Common myeloid progenitor, CD34-positive (primary cell): ENCODE data around the gene UBA52.

Experiments
- CTCF ChIA-PET: fragments of 350-600 bp; sonication (Branson Sonifier 250); formaldehyde crosslinking; loops from one replicate; lab custom pipeline; 2021; ENCODE audit warnings: antibody characterized with exemption; lab: Charles Lee
- POLR2A ChIA-PET: fragments of 350-600 bp; sonication (Branson Sonifier 250); formaldehyde crosslinking; loops from one replicate; lab custom pipeline; 2021; ENCODE audit warnings: antibody characterized with exemption; lab: Charles Lee
- DNase-seq, 3 donors: peaks; one replicate each; pipeline versions ENCODE4 v3.0.0 to v3.0.0-alpha.2; 2013
- H3K27ac ChIP-seq, 2 experiments: 1 replicate in 1 of 2; 2 replicates in 1 of 2; pipeline ENCODE4 v1.7.0; 2013; ENCODE audit warnings: inconsistent platforms in 2 of 2, low read length in 2 of 2, mild to moderate bottlenecking in 2 of 2, low read depth in 1 of 2, moderate library complexity in 1 of 2; ENCODE audit not compliant: severe bottlenecking in 2 of 2, insufficient read depth in 1 of 2, poor library complexity in 1 of 2
- H3K27me3 ChIP-seq, 5 experiments: replicated peaks in 2 of 5; 1 replicate in 3 of 5; 2 replicates in 2 of 5; pipeline versions ENCODE4 v1.6.1 to v1.7.0; 2013; ENCODE audit warnings: low read length in 4 of 5, mild to moderate bottlenecking in 2 of 5, moderate library complexity in 2 of 5, inconsistent platforms in 1 of 5; ENCODE audit not compliant: insufficient read depth in 5 of 5, control insufficient read depth in 4 of 5
- H3K36me3 ChIP-seq, 4 experiments: 1 replicate in 2 of 4; 2 replicates in 2 of 4; pipeline versions ENCODE4 v1.6.1 to v1.7.0; 2013; ENCODE audit warnings: low read length in 3 of 4, control low read depth in 1 of 4, mild to moderate bottlenecking in 1 of 4; ENCODE audit not compliant: control insufficient read depth in 4 of 4, insufficient read depth in 4 of 4
- H3K4me1 ChIP-seq, 4 experiments: 1 replicate in 3 of 4; 2 replicates in 1 of 4; pipeline versions ENCODE4 v1.6.1 to v1.7.1; 2013; ENCODE audit warnings: low read length in 3 of 4, mild to moderate bottlenecking in 3 of 4, control low read depth in 1 of 4, inconsistent platforms in 1 of 4, moderate library complexity in 1 of 4; ENCODE audit not compliant: control insufficient read depth in 4 of 4, insufficient read depth in 4 of 4; ENCODE audit errors: control extremely low read depth in 1 of 4
- H3K4me3 ChIP-seq, 7 experiments: 1 replicate in 4 of 7; 2 replicates in 3 of 7; pipeline versions ENCODE4 v1.5.1 to v1.7.0; 2013; ENCODE audit warnings: mild to moderate bottlenecking in 7 of 7, low read length in 6 of 7, moderate library complexity in 6 of 7, inconsistent platforms in 2 of 7, low read depth in 2 of 7, control low read depth in 1 of 7; ENCODE audit not compliant: insufficient read depth in 4 of 7, control insufficient read depth in 1 of 7; ENCODE audit errors: extremely low read depth in 1 of 7
- H3K9me3 ChIP-seq, 5 experiments: 1 replicate in 4 of 5; 2 replicates in 1 of 5; pipeline versions ENCODE4 v1.6.1 to v1.7.1; 2013; ENCODE audit warnings: low read length in 4 of 5, mild to moderate bottlenecking in 2 of 5, inconsistent platforms in 1 of 5, low read depth in 1 of 5, moderate library complexity in 1 of 5; ENCODE audit not compliant: control insufficient read depth in 4 of 5, insufficient read depth in 2 of 5; ENCODE audit errors: control extremely low read depth in 1 of 5
- WGBS: methylation state at CpG from one replicate; pipeline ENCODE4 v1.1.5; 2013; ENCODE audit not compliant: insufficient coverage; 5-methylcytosine and 5-hydroxymethylcytosine counted together

The UBA52 gene

GRCh38 chr19:18616023-18616422, 44.4 kb downstream of the UBA52 start:
- ChIA-PET CTCF (no interaction called here), POLR2A (no interaction called here)
- Histone ChIP-seq H3K4me3 (no peak overlapping the region), H3K27ac (no peak overlapping the region), H3K27me3 (peaks cover 0 to 69% (median 26%) of the 10 kb centered on the region in 5 experiments), H3K4me1 (peaks cover 0 to 24% (median 18%) of the 10 kb centered on the region in 4 experiments), H3K9me3 (peaks cover 0 to 6% (median 0%) of the 10 kb centered on the region in 5 experiments), H3K36me3 (no peaks in the 10 kb centered on the region)
- no peak for DNase-seq
- 96% methylated on average over 2 of the region's 3 CpGs for WGBS

- no peaks in the 10 kb centered on the region for H3K36me3 ChIP-seq
- CTCF ChIA-PET = no interaction called here
- POLR2A ChIA-PET = no interaction called here
- peaks cover 0 to 9% (median 7%) of the 10 kb centered on the region in 4 experiments for H3K4me1 ChIP-seq
- peaks cover 0 to 54% (median 17%) of the 10 kb centered on the region in 5 experiments for H3K27me3 ChIP-seq
- H3K9me3 ChIP-seq = peaks cover 0 to 6% (median 0%) of the 10 kb centered on the region in 5 experiments
- no peak for DNase-seq
- H3K4me3 ChIP-seq = no peak overlapping the region
- H3K27ac ChIP-seq = no peak overlapping the region
These were observed 45.9 kb downstream of the UBA52 start for GRCh38 chr19:18617562-18617961.

GRCh38 chr19:18618236-18618635, 46.6 kb downstream of the UBA52 start:
- WGBS = 98% methylated on average over 7 of the region's 13 CpGs
- POLR2A ChIA-PET = no interaction called here

GRCh38 chr19:18620311-18620710, 48.7 kb downstream of the UBA52 start:
- H3K27me3 ChIP-seq = peaks cover 0 to 28% (median 14%) of the 10 kb centered on the region in 5 experiments
- H3K4me3 ChIP-seq = no peak overlapping the region
- no peaks in the 10 kb centered on the region for H3K4me1 ChIP-seq
- no peaks in the 10 kb centered on the region for H3K36me3 ChIP-seq
- H3K9me3 ChIP-seq = peaks cover 0 to 6% (median 0%) of the 10 kb centered on the region in 5 experiments
- ChIA-PET CTCF (no interaction called here), POLR2A (no interaction called here)
- no peak overlapping the region for H3K27ac ChIP-seq
- DNase-seq = no peak
- WGBS = 98% methylated on average over 5 of the region's 10 CpGs

More at GRCh38 chr19:18618236-18618635, 46.6 kb downstream of the UBA52 start:
- H3K4me3 ChIP-seq = no peak overlapping the region
- no peak for DNase-seq
- H3K27me3 ChIP-seq = peaks cover 0 to 49% (median 17%) of the 10 kb centered on the region in 5 experiments
- H3K27ac ChIP-seq = no peak overlapping the region
- H3K36me3 ChIP-seq = no peaks in the 10 kb centered on the region
- CTCF ChIA-PET = no interaction called here
- peaks cover 0 to 3% (median under 1%) of the 10 kb centered on the region in 4 experiments for H3K4me1 ChIP-seq
- peaks cover 0 to 6% (median 0%) of the 10 kb centered on the region in 5 experiments for H3K9me3 ChIP-seq

- WGBS = 93% methylated on average over 3 of the region's 7 CpGs
- POLR2A ChIA-PET = interaction anchor here (0.6 kb wide), 1 partner anchor 64 kb away, joined by 3 read pairs; no protein-coding TSS in a partner anchor
- no peaks in the 10 kb centered on the region for H3K36me3 ChIP-seq
These were observed 49.2 kb downstream of the UBA52 start for GRCh38 chr19:18620902-18621301.

GRCh38 chr19:18626906-18627305, 55.2 kb downstream of the UBA52 start:
- whole genome bisulfite sequencing = 78% methylated on average over 2 of the region's 2 CpGs
- ChIA-PET CTCF (no interaction called here), POLR2A (no interaction called here)
- Histone ChIP-seq H3K36me3 (no peaks in the 10 kb centered on the region), H3K27ac (no peak overlapping the region), H3K4me3 (no peak overlapping the region), H3K9me3 (no peaks in the 10 kb centered on the region), H3K4me1 (peaks cover 0 to 3% (median 0%) of the 10 kb centered on the region in 4 experiments), H3K27me3 (peaks cover 0 to 5% (median 1%) of the 10 kb centered on the region in 5 experiments)
- DNase-seq = no peak

More at GRCh38 chr19:18620902-18621301, 49.2 kb downstream of the UBA52 start:
- H3K9me3 ChIP-seq = peaks cover 0 to 6% (median 0%) of the 10 kb centered on the region in 5 experiments
- H3K4me3 ChIP-seq = no peak overlapping the region
- peaks cover 0 to 23% (median 12%) of the 10 kb centered on the region in 5 experiments for H3K27me3 ChIP-seq
- CTCF ChIA-PET = no interaction called here
- H3K27ac ChIP-seq = no peak overlapping the region
- H3K4me1 ChIP-seq = no peaks in the 10 kb centered on the region
- DNase-seq = no peak
